HEK293T (cell line): ENCODE results near the gene RALGAPB.
"Not testable (repeated sequence)": the region's sequence is repeated elsewhere in the genome, so short reads cannot be mapped to it uniquely, and the experiment has no call there.

Source experiments
- CTCF ChIA-PET: fragments of 350-600 bp; formaldehyde crosslinking; extraction: SDS; loops from one replicate; lab custom pipeline; 2021; ENCODE audit warnings: antibody characterized with exemption, inconsistent platforms; lab: Yijun Ruan, JAX
- POLR2A ChIA-PET: fragments of 350-600 bp; formaldehyde crosslinking; extraction: SDS; loops from one replicate; lab custom pipeline; 2020; ENCODE audit warnings: antibody characterized with exemption, inconsistent platforms; lab: Yijun Ruan, JAX
- DNase-seq: peaks from one replicate; pipeline ENCODE4 v3.0.0; 2012; ENCODE audit warnings: mixed read lengths; ENCODE audit errors: extremely low spot score
- ARNT ChIP-seq: fragments of 450-650 bp; IDR thresholded peaks from 2 replicates; pipeline ENCODE4 v1.6.1; 2017; ENCODE audit warnings: mild to moderate bottlenecking
- BHLHE40 ChIP-seq: fragments of 450-650 bp; IDR thresholded peaks from 2 replicates; pipeline ENCODE4 v1.6.1; 2016; ENCODE audit warnings: mild to moderate bottlenecking, moderate library complexity, borderline replicate concordance
- CTBP1 ChIP-seq: fragments of 450-650 bp; IDR thresholded peaks from 2 replicates; pipeline ENCODE4 v1.6.1; 2016; ENCODE audit warnings: borderline replicate concordance
- ELF4 ChIP-seq: fragments of 450-650 bp; IDR thresholded peaks from 2 replicates; pipeline ENCODE4 v1.6.1; 2017; ENCODE audit warnings: antibody characterized with exemption
- FOXA1 ChIP-seq: fragments of 450-650 bp; IDR thresholded peaks from 2 replicates; pipeline ENCODE4 v1.6.1; 2016; ENCODE audit warnings: mild to moderate bottlenecking
- FOXK2 ChIP-seq: fragments of 450-650 bp; IDR thresholded peaks from 2 replicates; pipeline ENCODE4 v1.6.1; 2016; ENCODE audit warnings: mild to moderate bottlenecking
- FOXM1 ChIP-seq: fragments of 450-650 bp; IDR thresholded peaks from 2 replicates; pipeline ENCODE4 v1.6.1; 2017; ENCODE audit warnings: mild to moderate bottlenecking, borderline replicate concordance
- HDGF ChIP-seq: fragments of 450-650 bp; IDR thresholded peaks from 2 replicates; pipeline ENCODE4 v1.6.1; 2017; ENCODE audit warnings: antibody characterized with exemption, borderline replicate concordance
- L3MBTL2 ChIP-seq: fragments of 450-650 bp; conservative IDR thresholded peaks from 2 replicates; pipeline ENCODE4 v1.6.1; 2016; ENCODE audit warnings: mild to moderate bottlenecking
- LEF1 ChIP-seq: fragments of 450-650 bp; IDR thresholded peaks from 2 replicates; pipeline ENCODE4 v1.6.1; 2017; ENCODE audit warnings: mild to moderate bottlenecking, borderline replicate concordance
- NFRKB ChIP-seq: fragments of 450-650 bp; IDR thresholded peaks from 2 replicates; pipeline ENCODE4 v1.6.1; 2016; ENCODE audit warnings: mild to moderate bottlenecking, moderate library complexity
- PKNOX1 ChIP-seq: fragments of 450-650 bp; IDR thresholded peaks from 2 replicates; pipeline ENCODE4 v1.6.1; 2016
- SP1 ChIP-seq: fragments of 450-650 bp; IDR thresholded peaks from 2 replicates; pipeline ENCODE4 v1.6.1; 2017
- SUZ12 ChIP-seq: fragments of 450-650 bp; IDR thresholded peaks from 2 replicates; pipeline ENCODE4 v1.6.1; 2016; ENCODE audit warnings: mild to moderate bottlenecking
- TARDBP ChIP-seq: fragments of 450-650 bp; IDR thresholded peaks from 2 replicates; pipeline ENCODE4 v1.6.1; 2016
- ZNF384 ChIP-seq: fragments of 450-650 bp; IDR thresholded peaks from 2 replicates; pipeline ENCODE4 v1.6.1; 2016

The RALGAPB gene

GRCh38 chr20:38501858-38502436 is 29.3 kb downstream of the RALGAPB start:
- DNase-seq = no peak
- POLR2A ChIA-PET = no interaction called here
- CTCF ChIA-PET = no interaction called here
- no peak for TF ChIP-seq HDGF
- TF ChIP-seq TARDBP = no peak
- TF ChIP-seq SUZ12 = no peak
- no peak for TF ChIP-seq ELF4

GRCh38 chr20:38504368-38505090 is 31.9 kb downstream of the RALGAPB start:
- TF ChIP-seq TARDBP = no peak
- no peak for TF ChIP-seq FOXA1
- ChIA-PET POLR2A (no interaction called here), CTCF (interaction anchor here (0.6 kb wide), 1 partner anchor 345 kb away, joined by 3 read pairs; no protein-coding TSS in a partner anchor)
- DNase-seq = no peak

GRCh38 chr20:38505091-38505455 is 32.4 kb downstream of the RALGAPB start:
- POLR2A ChIA-PET = no interaction called here
- CTCF ChIA-PET = no interaction called here
- DNase-seq = no peak
- TF ChIP-seq LEF1 (no peak), ELF4 (no peak), TARDBP (no peak), SP1 (no peak), CTBP1 (no peak), ZNF384 (no peak), FOXM1 (no peak), ARNT (no peak), FOXA1 (no peak), PKNOX1 (no peak), HDGF (no peak)

GRCh38 chr20:38511726-38512125 is 39.1 kb downstream of the RALGAPB start:
- CTCF ChIA-PET, DNase-seq, POLR2A ChIA-PET: not testable (repeated sequence)

GRCh38 chr20:38514185-38514584 is 41.5 kb downstream of the RALGAPB start:
- ChIA-PET POLR2A (no interaction called here), CTCF (interaction anchor here (0.6 kb wide), 1 partner anchor 23 kb away, joined by 4 read pairs; no protein-coding TSS in a partner anchor)
- TF ChIP-seq LEF1 (no peak), PKNOX1 (no peak), SUZ12 (no peak), HDGF (no peak), ARNT (no peak), NFRKB (no peak), BHLHE40 (no peak), L3MBTL2 (no peak)
- DNase-seq = no peak

GRCh38 chr20:38514947-38515346 is 42.3 kb downstream of the RALGAPB start:
- ChIA-PET CTCF (interaction anchor here (0.6 kb wide), 1 partner anchor 24 kb away, joined by 4 read pairs; no protein-coding TSS in a partner anchor), POLR2A (no interaction called here)
- DNase-seq = no peak
- TF ChIP-seq PKNOX1 (no peak), ELF4 (no peak), LEF1 (no peak), SUZ12 (no peak), FOXM1 (no peak), FOXK2 (no peak)

GRCh38 chr20:38515631-38516030 is 43.0 kb downstream of the RALGAPB start:
- DNase-seq = no peak
- POLR2A ChIA-PET = no interaction called here
- TF ChIP-seq SP1 (no peak), FOXM1 (no peak), ZNF384 (no peak), SUZ12 (no peak), L3MBTL2 (no peak), LEF1 (no peak)
- CTCF ChIA-PET = no interaction called here
